GM12878 (cell line): Measurements from ENCODE around the gene TC2N. TPM values are rescaled to one million over a fixed set of nuclear protein-coding genes. Genes with fewer than 3 reads are reported as not detected.

Experiments
- ATAC-seq: fragments of 200-7000 bp; cut with Tn5 transposase; 3 replicates; pipeline ENCODE4 v1.9.1; 2020; ENCODE audit warnings: mild to moderate bottlenecking, moderate library complexity
- BruUV-seq: library from RNA; stranded (reverse); fragments of 400-500 nt; replicated peaks from 2 replicates; lab custom pipeline; 2021; lab: Mats Ljungman, UMichigan
- CTCF ChIA-PET: fragments of 300-600 bp; sonication (Branson Sonifier 250); formaldehyde crosslinking; extraction: SDS; loops from one replicate; lab custom pipeline; 2021; ENCODE audit warnings: inconsistent platforms; lab: Yijun Ruan, JAX
- POLR2A ChIA-PET: fragments of 350-600 bp; formaldehyde crosslinking; extraction: SDS; loops from one replicate; lab custom pipeline; 2021; ENCODE audit warnings: inconsistent platforms; lab: Charles Lee
- RAD21 ChIA-PET: fragments of 300-600 bp; sonication (Branson Sonifier 250); formaldehyde crosslinking; loops from one replicate; lab custom pipeline; 2023; ENCODE audit warnings: antibody characterized with exemption; ENCODE audit not compliant: unreplicated experiment; lab: Charles Lee
- SMC1A ChIA-PET: fragments of 300-600 bp; sonication (Branson Sonifier 250); formaldehyde crosslinking; loops from one replicate; lab custom pipeline; 2023; ENCODE audit not compliant: unreplicated experiment, uncharacterized antibody; lab: Charles Lee
- DNase-seq: peaks from one replicate; pipeline ENCODE4 v3.0.0-alpha.2; 2011; ENCODE audit warnings: low read depth, low spot score
- FAIRE-seq: peaks from 3 replicates; lab custom pipeline; 2011; peaks lifted over from hg19 to GRCh38; lab: Jason Lieb, UNC
- H2AFZ ChIP-seq: 2 replicates; pipeline ENCODE4 v1.6.0; 2011; ENCODE audit warnings: low read depth, low read length, control low read depth; ENCODE audit not compliant: control insufficient read depth
- H3K27ac ChIP-seq: 2 replicates; pipeline ENCODE4 v1.5.1; 2011; ENCODE audit warnings: control low read depth; ENCODE audit not compliant: control insufficient read depth, insufficient read depth
- H3K27me3 ChIP-seq, 2 experiments: replicated peaks in 1 of 2; 2 replicates each; pipeline versions ENCODE4 v1.6.0 to v1.6.1; 2011; ENCODE audit warnings: low read length in 1 of 2; ENCODE audit not compliant: control insufficient read depth in 2 of 2, insufficient read depth in 2 of 2
- H3K36me3 ChIP-seq, 2 experiments: 2 replicates each; pipeline ENCODE4 v1.5.1; 2011; ENCODE audit warnings: low read length in 1 of 2; ENCODE audit not compliant: control insufficient read depth in 2 of 2, insufficient read depth in 2 of 2
- H3K4me1 ChIP-seq: 2 replicates; pipeline ENCODE4 v1.6.1; 2011; ENCODE audit warnings: mild to moderate bottlenecking, low read length, moderate library complexity, mixed read lengths; ENCODE audit not compliant: control insufficient read depth, insufficient read depth
- H3K4me2 ChIP-seq: 2 replicates; pipeline ENCODE4 v1.6.0; 2011; ENCODE audit warnings: control low read depth; ENCODE audit not compliant: control insufficient read depth, insufficient read depth
- H3K4me3 ChIP-seq: fragments of 200-600 bp; sonication (generic); 2 replicates; pipeline ENCODE4 v1.5.1; 2016
- H3K79me2 ChIP-seq: 2 replicates; pipeline ENCODE4 v1.6.0; 2011; ENCODE audit warnings: low read length; ENCODE audit not compliant: control insufficient read depth, insufficient read depth
- H3K9ac ChIP-seq: 2 replicates; pipeline ENCODE4 v1.8.0; 2011; ENCODE audit warnings: low read length, control low read depth, mixed read lengths; ENCODE audit not compliant: control insufficient read depth, insufficient read depth
- H3K9me3 ChIP-seq: replicated peaks from 3 replicates; pipeline ENCODE4 v1.5.1; 2011; ENCODE audit warnings: mild to moderate bottlenecking, low read length; ENCODE audit not compliant: control insufficient read depth, insufficient read depth
- H4K20me1 ChIP-seq: 2 replicates; pipeline ENCODE4 v1.6.0; 2011; ENCODE audit not compliant: control insufficient read depth, insufficient read depth
- BCL3 ChIP-seq: IDR thresholded peaks from 2 replicates; pipeline ENCODE4 v1.6.1; 2011; ENCODE audit warnings: borderline replicate concordance, low read depth, mild to moderate bottlenecking, moderate library complexity, low read length; ENCODE audit not compliant: insufficient read depth, poor library complexity, severe bottlenecking
- HDAC2 ChIP-seq: fragments of 200-600 bp; sonication (generic); IDR thresholded peaks from 2 replicates; pipeline ENCODE4 v1.6.1; 2017
- PML ChIP-seq: IDR thresholded peaks from 2 replicates; pipeline ENCODE4 v1.6.1; 2012; ENCODE audit warnings: low read length, inconsistent platforms
- POU2F2 ChIP-seq: IDR thresholded peaks from 3 replicates; pipeline ENCODE4 v1.6.1; 2011; ENCODE audit warnings: low read depth, mild to moderate bottlenecking, low read length, borderline replicate concordance
- STAT1 ChIP-seq: fragments of 450-650 bp; conservative IDR thresholded peaks from 2 replicates; pipeline ENCODE4 v1.6.1; 2014; ENCODE audit warnings: antibody characterized with exemption, mild to moderate bottlenecking
- TAF1 ChIP-seq: IDR thresholded peaks from 2 replicates; pipeline ENCODE4 v1.6.1; 2011; ENCODE audit warnings: mild to moderate bottlenecking, low read depth, low read length, borderline replicate concordance
- WGBS: methylation state at CpG from one replicate; pipeline ENCODE4 v1.1.6; 2016; ENCODE audit warnings: low lambda C conversion rate; ENCODE audit not compliant: insufficient replicate concordance, insufficient coverage; ENCODE audit errors: missing lambda C conversion rate; 5-methylcytosine and 5-hydroxymethylcytosine counted together
- in situ Hi-C: fragments of 300-500 bp; cut with MboI; formaldehyde crosslinking; loops from 9 replicates; pipeline ENCODE4 v1.14.3; 2018; ENCODE audit warnings: mixed read lengths
- intact Hi-C: fragments of 100-400 bp; cut with micrococcal nuclease; formaldehyde crosslinking; loops from one replicate; pipeline ENCODE4 v1.14.2; 2022; ENCODE audit not compliant: unreplicated experiment
- polyA plus RNA-seq, 11 experiments: library from polyadenylated mRNA; depleted of rRNA in 4 of 11; unstranded in 6 of 11; stranded (reverse) in 5 of 11; fragments of >200 nt; fragmentation: Nextera tagmentation in 4 of 11; fragmentation: Illumina TruSeq in 1 of 11; extraction: Ambion mirVana in 4 of 11; extraction: Trizol in 1 of 11; gene quantifications; 1 replicate in 1 of 11; 2 replicates in 10 of 11; pipeline versions ENCODE4 v1.2.1 to v1.2.3, GENCODE V29; 2011 to 2016; ENCODE audit warnings: inconsistent platforms in 2 of 11, missing spikeins in 2 of 11, low read depth in 1 of 11
- total RNA-seq, 4 experiments: library from RNA; depleted of rRNA in 3 of 4; stranded (reverse); fragments of >200 nt in 3 of 4; fragmentation: Illumina TruSeq in 1 of 4; extraction: Trizol in 1 of 4; gene quantifications; 2 replicates each; pipeline versions ENCODE4 v1.2.1 to v1.2.3, GENCODE V29; 2013 to 2021
- TF ChIP-seq, protein P1 (sequence below): fragments of 450-650 bp; formaldehyde crosslinking; IDR thresholded peaks from 2 replicates; pipeline ENCODE4 v1.4.0; 2022; ENCODE audit warnings: mild to moderate bottlenecking, moderate library complexity
- TF ChIP-seq, protein P2 (sequence below): fragments of 450-650 bp; IDR thresholded peaks from 2 replicates; pipeline ENCODE4 v1.6.1; 2017; ENCODE audit warnings: mild to moderate bottlenecking, moderate library complexity

The TC2N gene
- total and polyA plus RNA-seq, 10 of the 15 experiments (the other 5 are each of a cell fraction or from before 2014, with no cell fraction given): 0.15 to 1.6 (median 0.35) TPM

DNA sequence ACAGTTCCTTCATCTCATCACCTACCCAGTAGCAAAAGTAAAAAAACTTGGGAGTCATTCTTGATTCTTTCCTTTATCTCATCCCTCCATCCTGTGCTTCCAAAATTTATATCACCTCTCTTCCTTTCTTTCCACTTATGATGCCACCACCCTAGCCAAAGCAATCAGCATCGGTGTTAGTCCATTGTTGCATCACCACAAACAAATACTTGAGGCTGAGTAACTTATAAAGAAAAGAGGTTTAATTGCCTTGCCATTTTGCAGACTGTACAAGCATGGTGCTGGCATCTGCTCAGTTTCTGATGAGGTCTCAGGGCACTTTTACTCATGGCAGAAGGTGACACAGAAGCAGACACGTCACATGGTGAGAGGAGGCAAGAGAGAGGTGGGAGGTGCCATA is 115.6 kb downstream of the TC2N start:
- in situ Hi-C loops: no loop called here
- Histone ChIP-seq H3K36me3 (no peaks in the 10 kb centered on the region), H3K4me2 (no peak overlapping the region), H3K27ac (no peak overlapping the region), H3K9ac (no peak overlapping the region), H3K9me3 (no peaks in the 10 kb centered on the region), H4K20me1 (no peaks in the 10 kb centered on the region), H2AFZ (no peak overlapping the region), H3K79me2 (no peaks in the 10 kb centered on the region), H3K4me1 (no peaks in the 10 kb centered on the region), H3K27me3 (no peaks in the 10 kb centered on the region), H3K4me3 (no peak overlapping the region)
- CTCF ChIA-PET: no interaction called here
- DNase-seq (no peak), FAIRE-seq (no peak), ATAC-seq (no peak)
- POLR2A ChIA-PET: no interaction called here
- BruUV-seq: no TSS peak
- SMC1A ChIA-PET: no interaction called here
- intact Hi-C loops: no loop called here
- TF ChIP-seq STAT1 (no peak), POU2F2 (no peak)
- RAD21 ChIA-PET: interaction anchor here (1.2 kb wide), 1 partner anchor 245 kb away, joined by 3 read pairs; no protein-coding TSS in a partner anchor
- 4% methylated on average over 2 of the region's 2 CpGs for WGBS

DNA sequence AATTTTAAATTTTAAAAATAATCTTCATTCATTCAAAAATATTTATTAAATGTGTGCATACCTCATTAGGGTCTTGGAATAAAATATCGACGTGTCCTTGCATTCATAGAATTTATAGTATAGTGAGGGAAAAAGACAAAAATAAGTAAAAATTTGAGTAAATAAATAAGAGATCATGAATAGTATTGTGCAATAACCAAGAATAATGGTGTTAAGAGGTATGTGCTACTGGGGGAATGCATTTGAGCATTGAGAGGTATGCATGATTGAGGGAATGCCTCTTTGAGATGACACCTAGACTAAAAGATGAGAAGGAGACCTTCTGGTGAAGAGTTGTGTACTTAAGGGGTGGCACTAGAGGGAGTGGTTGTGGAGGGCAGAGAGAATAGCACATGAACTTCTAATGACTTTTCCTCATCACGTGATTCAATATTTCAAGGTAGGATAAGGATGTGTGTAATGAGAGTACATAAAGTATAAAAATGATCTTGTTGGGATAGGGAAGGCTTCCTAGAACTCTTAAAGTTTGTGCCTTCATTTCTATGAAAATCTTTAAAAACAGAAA is 116.6 kb downstream of the TC2N start:
- no peaks in the 10 kb centered on the region for H3K9me3 ChIP-seq
- no peak overlapping the region for H3K27ac ChIP-seq
- no peak overlapping the region for H3K9ac ChIP-seq
- POLR2A ChIA-PET: no interaction called here
- no peaks in the 10 kb centered on the region for H3K36me3 ChIP-seq
- SMC1A ChIA-PET: no interaction called here
- no peak overlapping the region for H2AFZ ChIP-seq
- intact Hi-C loops (no loop called here), in situ Hi-C loops (no loop called here)
- no peaks in the 10 kb centered on the region for H3K4me1 ChIP-seq
- H4K20me1 ChIP-seq: no peaks in the 10 kb centered on the region
- H3K4me2 ChIP-seq: no peak overlapping the region
- H3K27me3 ChIP-seq: no peaks in the 10 kb centered on the region
- H3K4me3 ChIP-seq: no peak overlapping the region
- DNase-seq: no peak
- no peaks in the 10 kb centered on the region for H3K79me2 ChIP-seq
- FAIRE-seq: no peak
- CTCF ChIA-PET: no interaction called here
- ATAC-seq: no peak
- WGBS: 51% methylated on average over 3 of the region's 3 CpGs
- no TSS peak for BruUV-seq
- RAD21 ChIA-PET: no interaction called here
- TF ChIP-seq, protein P1, sequence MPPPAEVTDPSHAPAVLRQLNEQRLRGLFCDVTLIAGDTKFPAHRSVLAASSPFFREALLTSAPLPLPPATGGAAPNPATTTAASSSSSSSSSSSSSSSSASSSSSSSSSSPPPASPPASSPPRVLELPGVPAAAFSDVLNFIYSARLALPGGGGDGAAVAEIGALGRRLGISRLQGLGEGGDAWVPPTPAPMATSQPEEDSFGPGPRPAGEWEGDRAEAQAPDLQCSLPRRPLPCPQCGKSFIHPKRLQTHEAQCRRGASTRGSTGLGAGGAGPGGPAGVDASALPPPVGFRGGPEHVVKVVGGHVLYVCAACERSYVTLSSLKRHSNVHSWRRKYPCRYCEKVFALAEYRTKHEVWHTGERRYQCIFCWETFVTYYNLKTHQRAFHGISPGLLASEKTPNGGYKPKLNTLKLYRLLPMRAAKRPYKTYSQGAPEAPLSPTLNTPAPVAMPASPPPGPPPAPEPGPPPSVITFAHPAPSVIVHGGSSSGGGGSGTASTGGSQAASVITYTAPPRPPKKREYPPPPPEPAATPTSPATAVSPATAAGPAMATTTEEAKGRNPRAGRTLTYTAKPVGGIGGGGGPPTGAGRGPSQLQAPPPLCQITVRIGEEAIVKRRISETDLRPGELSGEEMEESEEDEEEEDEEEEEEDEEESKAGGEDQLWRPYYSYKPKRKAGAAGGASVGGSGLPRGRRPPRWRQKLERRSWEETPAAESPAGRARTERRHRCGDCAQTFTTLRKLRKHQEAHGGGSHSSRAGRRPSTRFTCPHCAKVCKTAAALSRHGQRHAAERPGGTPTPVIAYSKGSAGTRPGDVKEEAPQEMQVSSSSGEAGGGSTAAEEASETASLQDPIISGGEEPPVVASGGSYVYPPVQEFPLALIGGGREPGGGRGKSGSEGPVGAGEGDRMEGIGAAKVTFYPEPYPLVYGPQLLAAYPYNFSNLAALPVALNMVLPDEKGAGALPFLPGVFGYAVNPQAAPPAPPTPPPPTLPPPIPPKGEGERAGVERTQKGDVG (CRISPR knock-in tag): no peak
- TF ChIP-seq PML (no peak), BCL3 (no peak), TAF1 (no peak), HDAC2 (no peak)
- TF ChIP-seq, protein P2, sequence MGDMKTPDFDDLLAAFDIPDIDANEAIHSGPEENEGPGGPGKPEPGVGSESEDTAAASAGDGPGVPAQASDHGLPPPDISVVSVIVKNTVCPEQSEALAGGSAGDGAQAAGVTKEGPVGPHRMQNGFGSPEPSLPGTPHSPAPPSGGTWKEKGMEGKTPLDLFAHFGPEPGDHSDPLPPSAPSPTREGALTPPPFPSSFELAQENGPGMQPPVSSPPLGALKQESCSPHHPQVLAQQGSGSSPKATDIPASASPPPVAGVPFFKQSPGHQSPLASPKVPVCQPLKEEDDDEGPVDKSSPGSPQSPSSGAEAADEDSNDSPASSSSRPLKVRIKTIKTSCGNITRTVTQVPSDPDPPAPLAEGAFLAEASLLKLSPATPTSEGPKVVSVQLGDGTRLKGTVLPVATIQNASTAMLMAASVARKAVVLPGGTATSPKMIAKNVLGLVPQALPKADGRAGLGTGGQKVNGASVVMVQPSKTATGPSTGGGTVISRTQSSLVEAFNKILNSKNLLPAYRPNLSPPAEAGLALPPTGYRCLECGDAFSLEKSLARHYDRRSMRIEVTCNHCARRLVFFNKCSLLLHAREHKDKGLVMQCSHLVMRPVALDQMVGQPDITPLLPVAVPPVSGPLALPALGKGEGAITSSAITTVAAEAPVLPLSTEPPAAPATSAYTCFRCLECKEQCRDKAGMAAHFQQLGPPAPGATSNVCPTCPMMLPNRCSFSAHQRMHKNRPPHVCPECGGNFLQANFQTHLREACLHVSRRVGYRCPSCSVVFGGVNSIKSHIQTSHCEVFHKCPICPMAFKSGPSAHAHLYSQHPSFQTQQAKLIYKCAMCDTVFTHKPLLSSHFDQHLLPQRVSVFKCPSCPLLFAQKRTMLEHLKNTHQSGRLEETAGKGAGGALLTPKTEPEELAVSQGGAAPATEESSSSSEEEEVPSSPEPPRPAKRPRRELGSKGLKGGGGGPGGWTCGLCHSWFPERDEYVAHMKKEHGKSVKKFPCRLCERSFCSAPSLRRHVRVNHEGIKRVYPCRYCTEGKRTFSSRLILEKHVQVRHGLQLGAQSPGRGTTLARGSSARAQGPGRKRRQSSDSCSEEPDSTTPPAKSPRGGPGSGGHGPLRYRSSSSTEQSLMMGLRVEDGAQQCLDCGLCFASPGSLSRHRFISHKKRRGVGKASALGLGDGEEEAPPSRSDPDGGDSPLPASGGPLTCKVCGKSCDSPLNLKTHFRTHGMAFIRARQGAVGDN: no peak
